IMR-90 (cell line): ENCODE results near the gene CD14. TPM values are rescaled to one million over a fixed set of nuclear protein-coding genes. Genes with fewer than 3 reads are reported as not detected.
"Not testable (repeated sequence)": the region's sequence is repeated elsewhere in the genome, so short reads cannot be mapped to it uniquely, and the experiment has no call there.

Experiments used
- ATAC-seq: fragments of 200-7000 bp; cut with Tn5 transposase; 2 replicates; pipeline ENCODE4 v1.9.1; 2020; ENCODE audit warnings: low read depth, mild to moderate bottlenecking, moderate library complexity
- BruUV-seq: library from RNA; stranded (reverse); fragments of 400-500 nt; replicated peaks from 2 replicates; lab custom pipeline; 2021; lab: Mats Ljungman, UMichigan
- CTCF ChIA-PET: fragments of 300-600 bp; formaldehyde crosslinking; extraction: SDS; loops from one replicate; lab custom pipeline; 2021; ENCODE audit warnings: antibody characterized with exemption; lab: Yijun Ruan, JAX
- POLR2A ChIA-PET: fragments of 300-600 bp; sonication (Branson Sonifier 250); formaldehyde crosslinking; loops from one replicate; lab custom pipeline; 2022; ENCODE audit warnings: antibody characterized with exemption; ENCODE audit not compliant: unreplicated experiment; lab: Charles Lee
- DNase-seq: peaks from one replicate; pipeline ENCODE4 v3.0.0; 2013
- H2AFZ ChIP-seq: replicated peaks from 2 replicates; pipeline ENCODE3; 2013; ENCODE audit warnings: low read length, mild to moderate bottlenecking; ENCODE audit not compliant: poor library complexity
- H2AK5ac ChIP-seq: 2 replicates; pipeline ENCODE4 v1.6.1; 2013; ENCODE audit warnings: low read depth, low read length, inconsistent platforms
- H2AK9ac ChIP-seq: replicated peaks from 2 replicates; pipeline ENCODE3; 2013; ENCODE audit warnings: mild to moderate bottlenecking, low read depth, low read length, moderate library complexity; ENCODE audit not compliant: poor library complexity
- H2BK120ac ChIP-seq: 2 replicates; pipeline ENCODE4 v1.6.1; 2013; ENCODE audit warnings: low read depth, low read length, inconsistent platforms
- H2BK15ac ChIP-seq: 3 replicates; pipeline ENCODE4 v1.6.1; 2013; ENCODE audit warnings: low read depth, low read length, inconsistent platforms
- H2BK20ac ChIP-seq: 2 replicates; pipeline ENCODE4 v1.6.1; 2013; ENCODE audit warnings: low read depth, mild to moderate bottlenecking, inconsistent platforms, low read length, moderate library complexity
- H2BK5ac ChIP-seq: 2 replicates; pipeline ENCODE4 v1.6.1; 2013; ENCODE audit warnings: mild to moderate bottlenecking, low read depth, low read length, inconsistent platforms; ENCODE audit not compliant: poor library complexity, severe bottlenecking
- H3K14ac ChIP-seq: replicated peaks from 2 replicates; pipeline ENCODE4 v1.6.1; 2013; ENCODE audit warnings: low read depth, low read length, inconsistent platforms
- H3K18ac ChIP-seq: 2 replicates; pipeline ENCODE4 v1.6.1; 2013; ENCODE audit warnings: low read depth, low read length, control low read depth
- H3K23ac ChIP-seq: 2 replicates; pipeline ENCODE4 v1.6.1; 2013; ENCODE audit warnings: low read depth, low read length, inconsistent platforms
- H3K27ac ChIP-seq: 2 replicates; pipeline ENCODE4 v1.5.1; 2013; ENCODE audit warnings: mild to moderate bottlenecking, control low read depth, low read length; ENCODE audit not compliant: insufficient read depth
- H3K27me3 ChIP-seq: 2 replicates; pipeline ENCODE4 v1.6.1; 2013; ENCODE audit warnings: low read length; ENCODE audit not compliant: control insufficient read depth, insufficient read depth
- H3K36me3 ChIP-seq: 2 replicates; pipeline ENCODE4 v1.6.1; 2013; ENCODE audit warnings: low read length, mixed read lengths; ENCODE audit not compliant: control insufficient read depth, insufficient read depth
- H3K4ac ChIP-seq: 2 replicates; pipeline ENCODE4 v1.6.1; 2013; ENCODE audit warnings: low read depth, low read length, inconsistent platforms
- H3K4me1 ChIP-seq: 2 replicates; pipeline ENCODE4 v1.6.1; 2013; ENCODE audit warnings: low read length, mixed read lengths; ENCODE audit not compliant: control insufficient read depth, insufficient read depth
- H3K4me2 ChIP-seq: 2 replicates; pipeline ENCODE4 v1.6.1; 2013; ENCODE audit warnings: low read depth, mild to moderate bottlenecking, control low read depth, low read length, moderate library complexity
- H3K4me3 ChIP-seq: 2 replicates; pipeline ENCODE4 v1.5.1; 2013; ENCODE audit warnings: low read depth, mild to moderate bottlenecking, control low read depth, low read length, moderate library complexity; ENCODE audit not compliant: insufficient read depth
- H3K56ac ChIP-seq: 2 replicates; pipeline ENCODE4 v1.6.1; 2013; ENCODE audit warnings: low read length, inconsistent platforms; ENCODE audit not compliant: insufficient read depth; ENCODE audit errors: extremely low read depth
- H3K79me1 ChIP-seq, 2 experiments: 2 replicates each; pipeline ENCODE4 v1.6.1; 2013; ENCODE audit warnings: low read length in 2 of 2, inconsistent platforms in 1 of 2, low read depth in 1 of 2
- H3K9ac ChIP-seq: 2 replicates; pipeline ENCODE4 v1.6.1; 2013; ENCODE audit warnings: low read depth, low read length, control low read depth
- H3K9me1 ChIP-seq: 2 replicates; pipeline ENCODE4 v1.6.1; 2013; ENCODE audit warnings: low read length, inconsistent platforms; ENCODE audit not compliant: insufficient read depth
- H3K9me3 ChIP-seq: 2 replicates; pipeline ENCODE4 v1.6.1; 2013; ENCODE audit warnings: low read length; ENCODE audit not compliant: control insufficient read depth, insufficient read depth
- H4K20me1 ChIP-seq: 2 replicates; pipeline ENCODE4 v1.6.1; 2013; ENCODE audit warnings: low read length, inconsistent platforms; ENCODE audit not compliant: insufficient read depth
- H4K5ac ChIP-seq: 2 replicates; pipeline ENCODE4 v1.6.1; 2013; ENCODE audit warnings: mild to moderate bottlenecking, low read depth, low read length, control low read depth
- H4K8ac ChIP-seq, 2 experiments: 2 replicates each; pipeline ENCODE4 v1.6.1; 2013; ENCODE audit warnings: low read depth in 2 of 2, low read length in 2 of 2, control low read depth in 1 of 2, inconsistent platforms in 1 of 2
- H4K91ac ChIP-seq: 2 replicates; pipeline ENCODE4 v1.6.1; 2013; ENCODE audit warnings: low read depth, low read length, inconsistent platforms; ENCODE audit not compliant: insufficient read depth
- BHLHE40 ChIP-seq: fragments of 150-350 bp; IDR thresholded peaks from 2 replicates; pipeline ENCODE4 v1.6.1; 2016; ENCODE audit warnings: mild to moderate bottlenecking, low read depth, low read length
- MXI1 ChIP-seq: IDR thresholded peaks from 2 replicates; pipeline ENCODE4 v1.6.1; 2012; ENCODE audit warnings: low read depth, mild to moderate bottlenecking, low read length, moderate library complexity, borderline replicate concordance
- POLR2A ChIP-seq: IDR thresholded peaks from 2 replicates; pipeline ENCODE4 v1.6.1; 2012; ENCODE audit warnings: mild to moderate bottlenecking, low read depth, low read length
- WGBS, 2 experiments: methylation state at CpG; one replicate each; pipeline versions ENCODE4 v1.1.5 to v1.1.7; 2013; ENCODE audit warnings: missing lambda C conversion rate in 2 of 2; ENCODE audit not compliant: insufficient read length in 1 of 2; ENCODE audit errors: extremely low coverage in 2 of 2; 5-methylcytosine and 5-hydroxymethylcytosine counted together
- dilution Hi-C: fragments of 300-500 bp; cut with HindIII; formaldehyde crosslinking; loops from one replicate; pipeline ENCODE4 v1.14.3; 2018; ENCODE audit warnings: low sequenced_read_pairs; ENCODE audit not compliant: unreplicated experiment
- in situ Hi-C: fragments of 300-500 bp; cut with MboI; formaldehyde crosslinking; loops from 3 replicates; pipeline ENCODE4 v1.14.3; 2019; ENCODE audit warnings: low sequenced_read_pairs, inconsistent platforms, mixed read lengths
- intact Hi-C: fragments of 100-400 bp; cut with micrococcal nuclease; formaldehyde crosslinking; loops from 2 replicates; pipeline ENCODE4 v1.10.0; 2022
- polyA plus RNA-seq, 3 experiments: library from polyadenylated mRNA; depleted of rRNA; stranded (reverse); fragments of >200 nt; gene quantifications; 2 replicates each; pipeline ENCODE4 v1.2.3, GENCODE V29; 2012; ENCODE audit warnings: low replicate concordance in 1 of 3
- total RNA-seq: library from RNA; depleted of rRNA; stranded (reverse); fragments of >200 nt; gene quantifications from 2 replicates; pipeline ENCODE4 v1.2.3, GENCODE V29; 2012

CD14 gene
- total and polyA plus RNA-seq, 2 of the 4 experiments (the other 2 are of a cell fraction) = 0.17 to 0.18 TPM

GRCh38 chr5:140594169-140594568, 38.8 kb downstream of the CD14 start:
- POLR2A ChIA-PET = no interaction called here
- H2AK9ac ChIP-seq = no peak overlapping the region

GRCh38 chr5:140593070-140593469, 39.9 kb downstream of the CD14 start:
- H3K18ac ChIP-seq, H2BK5ac ChIP-seq, H2BK15ac ChIP-seq, POLR2A ChIA-PET, H4K8ac ChIP-seq, H3K23ac ChIP-seq, ATAC-seq, H3K4me2 ChIP-seq, CTCF ChIA-PET, in situ Hi-C loops, H3K4me3 ChIP-seq, H3K9ac ChIP-seq, H3K56ac ChIP-seq, H3K14ac ChIP-seq, H4K91ac ChIP-seq, BruUV-seq, DNase-seq, dilution Hi-C loops, H4K20me1 ChIP-seq, H2AFZ ChIP-seq, H3K9me1 ChIP-seq, intact Hi-C loops, H3K9me3 ChIP-seq, H2AK9ac ChIP-seq, H3K27me3 ChIP-seq, H2BK120ac ChIP-seq, H3K79me1 ChIP-seq, H4K5ac ChIP-seq, H2BK20ac ChIP-seq, H3K36me3 ChIP-seq, H2AK5ac ChIP-seq, H3K4ac ChIP-seq, H3K27ac ChIP-seq: not testable (repeated sequence)
- WGBS, 2 experiments = 80% methylated on average over 1 of the region's 14 CpGs; no CpG with 5 or more reads in 1 of the 2 experiments
- peaks cover 12% of the 10 kb centered on the region for H3K4me1 ChIP-seq

More at GRCh38 chr5:140594169-140594568, 38.8 kb downstream of the CD14 start:
- no peak overlapping the region for H3K4ac ChIP-seq
- no peaks in the 10 kb centered on the region for H3K36me3 ChIP-seq
- 68% methylated on average over 3 of the region's 6 CpGs; no CpG with 5 or more reads in 1 of the 2 experiments for WGBS, 2 experiments
- DNase-seq (no peak), ATAC-seq (no peak)
- no peak overlapping the region for H3K14ac ChIP-seq
- H2BK120ac ChIP-seq = no peak overlapping the region
- H3K23ac ChIP-seq = no peak overlapping the region
- in situ Hi-C loops (no loop called here), intact Hi-C loops (no loop called here), dilution Hi-C loops (no loop called here)
- no peak overlapping the region for H3K56ac ChIP-seq
- H4K20me1 ChIP-seq = no peaks in the 10 kb centered on the region
- CTCF ChIA-PET = no interaction called here
- no peak overlapping the region for H3K4me2 ChIP-seq
- no peak overlapping the region for H4K5ac ChIP-seq
- H2BK15ac ChIP-seq = no peak overlapping the region
- no peak overlapping the region for H3K27ac ChIP-seq
- H2BK5ac ChIP-seq = no peak overlapping the region
- H3K27me3 ChIP-seq = peaks cover 2% of the 10 kb centered on the region; the same call in 1 of the 2 replicates
- no peak overlapping the region for H3K18ac ChIP-seq
- no peaks in the 10 kb centered on the region for H3K9me3 ChIP-seq
- H2AK5ac ChIP-seq = no peak overlapping the region
- no peak overlapping the region for H2AFZ ChIP-seq
- no TSS peak for BruUV-seq
- H3K79me1 ChIP-seq = no peaks in the 10 kb centered on the region
- no peak overlapping the region for H2BK20ac ChIP-seq
- no peak overlapping the region for H4K91ac ChIP-seq
- TF ChIP-seq POLR2A (no peak), BHLHE40 (no peak), MXI1 (no peak)
- no peak overlapping the region for H3K4me3 ChIP-seq
- H3K4me1 ChIP-seq = peaks cover 10% of the 10 kb centered on the region
- no peak overlapping the region for H4K8ac ChIP-seq
- no peaks in the 10 kb centered on the region for H3K9me1 ChIP-seq
- no peak overlapping the region for H3K9ac ChIP-seq
